Posterior cingulate gyrus (tissue), 11 donors: ENCODE results near the gene ME3.

ENCODE experiments used
- DNase-seq, 10 donors: peaks; one replicate each; pipeline versions ENCODE4 v3.0.0 to v3.0.0-alpha.2; 2020 to 2021; ENCODE audit warnings: mixed read lengths in 3 of 10
- intact Hi-C: fragments of 100-400 bp; cut with DNase I; formaldehyde crosslinking; loops from one replicate; pipeline ENCODE4 v1.15.1; 2023

ME3 gene

GRCh38 chr11:86475027-86475426 is 197.4 kb downstream of the ME3 start:
- intact Hi-C loops: no loop called here

DNA sequence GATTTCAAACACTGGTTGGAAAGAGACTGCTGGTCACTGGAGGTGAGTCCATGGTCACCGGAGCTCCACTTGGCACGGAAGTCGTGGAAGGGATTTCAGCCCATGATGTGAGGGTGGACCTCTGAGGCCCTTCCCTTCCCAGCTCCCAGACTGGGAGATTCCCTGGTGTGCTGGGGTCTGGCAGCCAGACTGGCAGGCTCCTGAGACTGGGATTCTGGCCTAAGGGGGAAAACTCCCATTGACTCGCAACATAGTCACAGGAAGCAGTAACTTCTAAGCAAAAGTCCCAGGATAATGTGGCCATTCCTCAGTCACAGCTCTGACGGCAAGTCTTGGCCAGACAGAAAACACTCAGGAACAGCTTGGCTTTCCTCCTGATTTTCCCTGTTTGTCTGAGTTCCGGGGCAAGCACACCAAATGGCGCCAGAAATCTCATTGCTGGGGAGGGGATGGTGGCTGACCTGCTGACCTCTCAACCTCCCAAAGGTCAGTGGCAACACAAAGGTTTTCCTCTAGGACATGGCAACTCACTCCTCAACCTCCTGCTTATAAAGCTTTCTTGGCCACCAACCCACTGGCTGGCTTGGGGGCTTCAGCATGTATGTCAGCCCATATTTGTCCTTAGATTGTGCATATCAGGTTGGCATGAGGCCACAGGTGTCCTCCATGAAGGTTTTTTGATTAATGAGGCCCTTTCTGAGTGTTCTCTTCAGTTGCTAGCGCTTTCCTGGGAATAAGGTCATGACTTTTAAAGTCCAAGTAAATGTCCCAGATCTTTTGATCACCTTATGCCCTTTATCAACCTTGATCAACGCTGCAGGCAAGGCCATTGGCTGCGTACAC is 198.2 kb downstream of the ME3 start:
- no peak for DNase-seq
- intact Hi-C loops: no loop called here

More at GRCh38 chr11:86475027-86475426, 197.4 kb downstream of the ME3 start:
- DNase-seq: no peak

- intact Hi-C loops: no loop called here
- no peak for DNase-seq
Observed at GRCh38 chr11:86469491-86470388, 202.7 kb downstream of the ME3 start.

DNA sequence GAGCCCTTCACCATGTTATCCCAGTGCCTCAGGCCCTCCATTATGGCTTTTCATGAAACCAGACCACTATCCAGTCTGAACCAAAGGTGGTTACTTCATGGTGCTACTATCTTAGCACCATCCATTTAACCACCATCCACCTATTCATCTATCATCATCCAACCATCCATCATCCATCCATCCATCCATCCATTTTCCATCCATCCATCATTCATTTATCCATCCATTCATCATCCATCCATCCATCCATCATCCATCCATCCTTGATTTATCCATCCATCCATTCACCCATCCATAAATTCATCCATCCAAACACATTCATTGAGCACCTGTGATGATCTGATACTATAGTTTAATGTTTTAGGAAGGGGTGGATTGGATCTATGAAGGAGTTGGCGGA is 204.2 kb downstream of the ME3 start:
- no peak for DNase-seq
- intact Hi-C loops: no loop called here

DNA sequence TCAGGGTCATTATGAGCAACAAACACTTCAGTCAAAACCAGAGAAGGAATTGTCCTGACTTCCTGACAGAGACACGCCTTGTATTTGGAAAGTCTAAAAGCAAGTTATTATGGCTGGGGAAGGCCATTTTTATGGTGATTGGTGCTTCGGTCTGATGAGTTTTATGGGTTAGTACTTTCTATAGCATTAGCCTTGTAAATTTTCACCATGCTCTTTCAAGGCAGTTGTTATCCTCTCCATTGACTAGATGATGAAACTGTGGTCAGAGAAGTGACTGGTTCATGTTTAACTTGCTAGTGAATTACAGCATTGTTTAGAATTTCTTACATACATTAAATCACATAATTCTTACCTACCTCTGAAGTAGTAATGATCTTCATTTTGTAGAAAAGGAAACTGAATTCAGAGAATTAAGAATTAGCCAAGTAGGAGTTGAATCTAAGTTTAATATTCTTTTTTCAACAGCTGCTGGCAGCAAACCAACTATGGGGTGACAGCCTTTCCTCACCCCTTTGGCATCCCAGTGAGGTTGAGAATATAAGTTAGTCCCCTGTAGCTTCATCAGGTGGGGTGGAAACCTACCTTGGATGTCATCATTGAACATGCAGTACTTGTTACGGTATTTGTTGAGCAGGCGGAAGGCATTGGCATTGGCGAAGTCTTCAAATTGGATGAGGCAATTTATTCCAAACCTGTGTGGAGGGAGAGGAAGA is 207.8 kb downstream of the ME3 start:
- DNase-seq: no peak
- intact Hi-C loops: no loop called here

DNA sequence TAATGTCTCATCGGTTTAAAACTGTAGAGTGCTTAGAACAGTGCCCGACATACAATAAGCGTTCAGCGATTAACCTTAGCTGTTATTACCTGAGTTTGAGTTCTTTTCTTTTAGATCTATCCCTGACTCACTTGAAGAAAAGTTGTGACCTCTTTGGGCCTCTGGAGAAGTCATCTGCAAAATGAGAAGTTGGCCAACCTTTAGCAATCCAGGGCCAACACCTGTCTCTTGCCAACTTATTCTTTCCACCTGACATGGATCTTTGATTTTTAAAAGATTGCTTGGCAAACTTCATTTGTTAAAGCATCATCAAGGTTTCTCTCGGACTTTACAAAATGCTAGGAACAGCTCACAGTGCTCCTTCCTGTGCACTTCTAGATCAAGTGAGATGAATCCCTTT is 208.5 kb downstream of the ME3 start:
- DNase-seq: no peak
- intact Hi-C loops: no loop called here

GRCh38 chr11:86463120-86463519 is 209.3 kb downstream of the ME3 start:
- intact Hi-C loops: no loop called here
- DNase-seq: no peak

DNA sequence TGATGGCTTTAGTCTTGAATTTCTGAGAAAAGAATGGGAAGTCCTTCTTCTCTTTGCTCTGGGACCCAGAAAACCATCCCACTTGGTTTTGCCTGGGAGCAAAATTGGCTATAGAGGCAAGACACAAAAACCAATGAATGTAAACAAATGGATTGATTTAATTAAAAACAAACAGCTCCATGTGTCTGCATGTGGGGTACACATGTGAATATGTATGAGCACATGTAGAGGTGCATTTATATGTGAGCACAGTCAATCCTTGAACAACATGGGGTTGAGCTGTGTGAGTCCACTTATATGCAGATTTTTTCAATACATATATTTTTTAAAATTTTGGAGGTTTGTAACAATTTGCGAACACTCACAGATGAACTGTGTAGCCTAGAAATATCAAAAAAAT is 210.5 kb downstream of the ME3 start:
- intact Hi-C loops: no loop called here
- no peak for DNase-seq

DNA sequence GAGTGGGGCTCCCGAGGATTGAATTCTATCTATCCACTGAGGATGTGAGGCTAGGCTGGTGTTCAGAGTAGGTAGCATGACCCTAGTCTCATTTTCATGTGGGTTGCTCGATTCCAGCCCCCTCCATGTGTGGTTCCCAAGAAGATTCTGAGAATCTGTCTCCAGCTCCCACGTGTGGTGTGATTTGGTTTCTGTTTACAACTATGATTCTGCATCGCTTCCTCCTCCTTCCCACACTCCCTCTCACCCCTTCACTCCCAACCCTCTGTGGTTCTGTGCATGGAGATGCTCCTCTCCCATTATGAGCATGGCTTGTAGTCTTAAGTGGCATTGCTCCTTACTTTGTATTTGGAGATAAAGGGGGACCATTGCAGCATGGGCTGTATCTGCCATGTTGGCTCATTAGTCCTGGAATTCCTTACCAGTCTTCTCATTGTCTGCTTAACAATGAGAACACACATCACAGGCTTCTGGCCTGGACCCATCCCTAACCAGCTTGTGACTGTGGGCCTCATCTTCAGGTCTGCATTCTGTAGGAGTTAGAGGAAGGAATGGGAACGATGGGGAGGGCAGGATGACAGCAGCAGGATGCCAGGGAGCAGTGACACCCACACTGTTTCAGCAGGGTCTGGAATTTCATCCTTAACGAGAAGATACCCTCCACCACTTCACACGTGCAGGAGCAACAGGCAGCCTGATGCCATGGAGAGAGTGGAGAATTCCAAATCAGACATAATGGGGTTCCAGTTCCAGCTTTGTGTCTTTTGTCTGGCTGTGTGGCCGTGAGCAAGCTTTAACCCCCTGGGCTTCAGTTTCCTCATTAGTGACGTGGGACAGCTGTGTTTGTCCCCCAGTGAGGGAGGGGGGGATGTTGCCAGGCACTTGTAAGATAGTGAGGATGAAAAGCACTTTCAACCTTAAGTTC is 211.7 kb downstream of the ME3 start:
- intact Hi-C loops: no loop called here
- no peak for DNase-seq

GRCh38 chr11:86459682-86460460 is 212.5 kb downstream of the ME3 start:
- DNase-seq: peak in 7 of 10 donors; percentile 46 to 92 (median 60)
- intact Hi-C loops: loop anchor here (5.0 kb wide), 1 partner anchor 342 kb away; the partner anchor contains the start of gene PRSS23

DNA sequence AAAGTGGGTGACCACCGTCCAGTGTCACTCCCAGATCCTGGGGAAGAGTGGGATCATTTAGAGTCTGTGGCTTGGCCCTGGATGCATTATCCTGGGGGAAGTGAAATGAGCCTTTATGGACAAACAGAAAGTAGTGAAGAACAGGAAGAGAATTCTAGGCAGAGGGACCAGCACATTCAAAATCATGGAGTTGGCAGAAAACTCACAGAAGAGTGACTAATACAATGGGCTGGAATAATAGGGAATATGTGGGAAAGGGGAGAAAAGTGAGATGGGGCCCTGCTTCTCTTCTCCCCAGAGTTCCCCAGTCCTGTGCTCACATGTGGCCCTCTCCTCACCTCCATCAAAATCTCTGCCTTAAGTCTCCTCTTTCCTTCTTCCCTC is 213.4 kb downstream of the ME3 start:
- DNase-seq: no peak
- intact Hi-C loops: loop anchor here (5.0 kb wide), 1 partner anchor 343 kb away; the partner anchor contains the start of gene PRSS23

- intact Hi-C loops: loop anchor here (5.0 kb wide), 1 partner anchor 344 kb away; the partner anchor contains the start of gene PRSS23
- DNase-seq: no peak
Observed at GRCh38 chr11:86458294-86459001, 214.0 kb downstream of the ME3 start.

GRCh38 chr11:86456075-86456939 is 216.1 kb downstream of the ME3 start:
- DNase-seq: peak; percentile 66 to 97 (median 86)
- intact Hi-C loops: loop anchor here (1.0 to 5.0 kb wide), 4 partner anchors 152 to 462 kb away; partner anchors contain the start of gene PRSS23

DNA sequence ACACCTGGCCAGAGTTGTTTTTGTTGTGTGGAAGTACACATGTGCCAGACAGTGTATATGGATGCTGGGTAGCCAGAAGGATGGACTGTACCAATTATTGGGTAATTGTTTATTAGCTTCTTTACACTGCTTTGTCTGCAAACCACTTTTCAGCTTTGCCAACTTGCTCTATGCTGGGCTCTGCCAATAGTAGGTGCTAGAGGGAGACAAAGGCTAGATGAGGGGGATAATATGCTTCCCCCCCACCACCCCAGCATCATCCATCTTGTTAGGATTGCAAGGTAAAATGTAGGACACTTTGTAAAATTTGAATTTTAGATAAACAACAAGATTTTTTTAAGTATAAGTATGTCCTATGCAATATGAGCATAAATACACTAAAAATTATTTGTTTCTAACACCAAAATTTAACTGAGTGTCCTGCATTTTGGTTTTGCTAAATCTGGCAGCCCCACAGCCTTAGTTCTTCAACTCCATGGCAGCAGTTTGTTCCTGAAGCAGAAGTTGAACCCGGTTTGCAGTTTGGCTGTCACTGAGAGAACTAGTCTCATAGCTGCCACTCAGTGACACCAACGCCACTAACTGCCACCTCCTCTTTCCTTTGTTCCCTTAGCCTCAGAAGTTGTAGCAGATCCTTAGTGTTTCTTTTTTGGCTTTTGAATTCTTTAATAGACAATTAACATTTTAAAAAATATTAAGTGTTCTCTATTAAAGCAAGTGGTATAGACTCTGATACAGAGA is 219.0 kb downstream of the ME3 start:
- intact Hi-C loops: no loop called here
- DNase-seq: no peak

GRCh38 chr11:86449993-86450629 is 222.3 kb downstream of the ME3 start:
- no peak for DNase-seq
- intact Hi-C loops: no loop called here
